ENCODE data around the gene GPR137C. TPM values are rescaled to one million over a fixed set of nuclear protein-coding genes. Genes with fewer than 3 reads are reported as not detected.

The GPR137C gene
- total and polyA plus RNA-seq, 4 donors = 0.13 to 1.7 (median 0.45) TPM

DNA sequence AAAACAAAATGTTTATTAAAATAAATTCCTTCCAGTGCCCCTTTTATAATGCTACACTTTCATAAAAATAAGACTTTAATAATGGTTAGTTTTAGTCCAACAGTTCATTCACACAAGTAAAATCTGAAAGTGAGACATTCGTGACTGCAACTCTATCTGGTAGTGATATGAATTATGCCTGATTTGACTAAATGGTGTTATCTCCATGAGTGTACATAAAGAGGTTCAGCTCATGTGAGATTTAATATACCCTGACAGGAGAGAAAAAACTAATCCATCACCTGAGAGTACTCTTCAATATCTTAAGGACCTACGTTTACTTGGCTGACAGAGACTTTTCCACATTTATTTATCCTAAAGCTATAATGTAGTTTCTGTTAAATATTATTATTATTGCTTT lies 108.7 kb downstream of the GPR137C start:
- DNase-seq (no peak), ATAC-seq (ENCODE audit: low FRiP score) (no peak)
- WGBS, 2 donors = 88 to 93% methylated on average over 2 of the region's 2 CpGs
- no peaks in the 10 kb centered on the region for H3K9me3 ChIP-seq (ENCODE audit: control insufficient read depth, low read length)
- H3K27ac ChIP-seq (ENCODE audit: low read depth in 1 of 2, low read length in 2 of 2) = no peak overlapping the region
- H3K36me3 ChIP-seq (ENCODE audit: control insufficient read depth in 1 of 2, insufficient read depth in 2 of 2, low read length in 1 of 2) = peaks cover 0 to 2% of the 10 kb centered on the region in 2 donors
- H3K27me3 ChIP-seq (ENCODE audit: control insufficient read depth in 1 of 2, insufficient read depth in 2 of 2, low read length in 1 of 2) = no peaks in the 10 kb centered on the region
- H3K4me1 ChIP-seq (ENCODE audit: control insufficient read depth in 1 of 2, insufficient read depth in 2 of 2, low read length in 2 of 2) = no peaks in the 10 kb centered on the region
- intact Hi-C loops (cut with DNase I) = no loop called here
- H3K4me3 ChIP-seq (ENCODE audit: low read length in 2 of 2) = no peak overlapping the region

DNA sequence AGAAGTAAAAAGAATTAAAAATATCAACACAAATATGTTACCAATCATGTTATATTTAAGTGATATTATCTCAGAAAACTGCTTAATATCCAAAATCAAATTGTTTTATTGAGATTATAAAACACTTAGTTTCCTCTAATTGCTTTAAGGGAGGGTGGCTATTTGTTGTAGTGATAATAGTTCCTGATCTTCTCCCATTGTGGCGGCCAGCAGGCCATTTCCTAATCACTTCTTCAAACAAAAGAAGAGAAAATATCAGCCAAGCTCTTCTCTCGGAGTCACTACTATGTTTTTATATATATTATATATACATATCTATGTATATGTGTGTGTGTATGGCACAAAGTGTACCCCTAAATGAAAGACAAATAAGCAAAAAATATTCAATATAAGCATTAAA lies 111.2 kb downstream of the GPR137C start:
- no peaks in the 10 kb centered on the region for H3K36me3 ChIP-seq (ENCODE audit: control insufficient read depth in 1 of 2, insufficient read depth in 2 of 2, low read length in 1 of 2)
- 88 to 89% methylated on average over 2 of the region's 2 CpGs for WGBS, 2 donors
- no peak overlapping the region for H3K4me3 ChIP-seq (ENCODE audit: low read length in 2 of 2)
- no peaks in the 10 kb centered on the region for H3K9me3 ChIP-seq (ENCODE audit: control insufficient read depth, low read length)
- H3K4me1 ChIP-seq (ENCODE audit: control insufficient read depth in 1 of 2, insufficient read depth in 2 of 2, low read length in 2 of 2) = no peaks in the 10 kb centered on the region
- intact Hi-C loops (cut with DNase I) = no loop called here
- H3K27ac ChIP-seq (ENCODE audit: low read depth in 1 of 2, low read length in 2 of 2) = no peak overlapping the region
- DNase-seq = no peak
- no peaks in the 10 kb centered on the region for H3K27me3 ChIP-seq (ENCODE audit: control insufficient read depth in 1 of 2, insufficient read depth in 2 of 2, low read length in 1 of 2)
- ATAC-seq (ENCODE audit: low FRiP score) = no peak

DNA sequence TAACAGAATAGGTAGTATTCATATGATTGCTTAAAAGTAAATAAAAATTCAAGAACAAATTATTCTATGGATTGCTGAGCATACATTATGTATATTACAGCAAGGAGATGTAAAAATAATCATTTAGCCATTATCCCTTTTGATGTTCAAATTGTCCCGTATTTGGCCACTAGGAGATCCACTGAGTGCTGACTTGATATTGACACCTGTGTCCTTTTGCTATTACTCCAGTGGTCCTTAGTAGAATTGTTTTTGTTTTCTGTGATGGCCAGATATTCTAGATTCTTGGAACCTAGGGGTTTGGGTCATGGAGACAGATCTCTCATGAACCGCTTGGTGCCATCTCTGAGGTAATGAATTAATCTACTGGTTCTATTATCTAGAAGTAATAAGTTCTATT lies 126.0 kb downstream of the GPR137C start:
- Histone ChIP-seq H3K4me1 (ENCODE audit: control insufficient read depth in 1 of 2, insufficient read depth in 2 of 2, low read length in 2 of 2) (no peaks in the 10 kb centered on the region), H3K27me3 (ENCODE audit: control insufficient read depth in 1 of 2, insufficient read depth in 2 of 2, low read length in 1 of 2) (no peaks in the 10 kb centered on the region), H3K36me3 (ENCODE audit: control insufficient read depth in 1 of 2, insufficient read depth in 2 of 2, low read length in 1 of 2) (peaks cover 3% of the 10 kb centered on the region in 2 donors), H3K4me3 (ENCODE audit: low read length in 2 of 2) (no peak overlapping the region), H3K27ac (ENCODE audit: low read depth in 1 of 2, low read length in 2 of 2) (no peak overlapping the region), H3K9me3 (ENCODE audit: control insufficient read depth, low read length) (no peaks in the 10 kb centered on the region)
- intact Hi-C loops (cut with DNase I) = no loop called here
- DNase-seq = no peak
- ATAC-seq (ENCODE audit: low FRiP score) = no peak
- 94 to 98% methylated on average over 2 of the region's 2 CpGs for WGBS, 2 donors

DNA sequence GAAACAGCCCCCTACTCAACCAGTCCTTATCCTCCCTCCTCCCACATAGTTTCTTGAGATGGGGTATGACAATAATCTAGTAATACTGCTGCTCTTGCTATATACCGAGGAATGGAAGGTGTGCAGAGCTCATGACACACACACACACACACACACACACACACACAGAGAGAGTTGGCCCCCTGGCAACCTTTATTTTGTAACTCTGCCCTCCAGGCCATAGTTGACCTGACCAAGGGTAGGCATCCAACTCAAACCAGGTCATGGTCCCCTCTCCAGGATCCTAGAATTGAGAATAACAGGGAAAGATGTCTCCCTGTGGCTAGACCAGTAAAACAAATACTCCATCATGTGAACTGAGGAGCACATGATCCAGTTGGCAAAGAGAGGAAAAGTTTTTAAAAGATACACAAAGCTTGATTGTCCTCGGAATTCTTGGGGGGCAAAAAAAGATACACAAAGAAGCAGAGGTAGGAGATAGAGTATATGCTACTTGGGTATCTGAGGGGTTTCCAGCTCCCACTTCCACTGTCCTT lies 131.4 kb downstream of the GPR137C start:
- H3K4me3 ChIP-seq (ENCODE audit: low read length in 2 of 2) = no peak overlapping the region
- intact Hi-C loops (cut with DNase I) = no loop called here
- H3K4me1 ChIP-seq (ENCODE audit: control insufficient read depth in 1 of 2, insufficient read depth in 2 of 2, low read length in 2 of 2) = no peaks in the 10 kb centered on the region
- H3K27ac ChIP-seq (ENCODE audit: low read depth in 1 of 2, low read length in 2 of 2) = no peak overlapping the region
- H3K27me3 ChIP-seq (ENCODE audit: control insufficient read depth in 1 of 2, insufficient read depth in 2 of 2, low read length in 1 of 2) = no peaks in the 10 kb centered on the region
- H3K36me3 ChIP-seq (ENCODE audit: control insufficient read depth in 1 of 2, insufficient read depth in 2 of 2, low read length in 1 of 2) = no peaks in the 10 kb centered on the region
- no peaks in the 10 kb centered on the region for H3K9me3 ChIP-seq (ENCODE audit: control insufficient read depth, low read length)
- ATAC-seq (ENCODE audit: low FRiP score) (no peak), DNase-seq (no peak)
- 80 to 85% methylated on average over 2 of the region's 2 CpGs for WGBS, 2 donors

DNA sequence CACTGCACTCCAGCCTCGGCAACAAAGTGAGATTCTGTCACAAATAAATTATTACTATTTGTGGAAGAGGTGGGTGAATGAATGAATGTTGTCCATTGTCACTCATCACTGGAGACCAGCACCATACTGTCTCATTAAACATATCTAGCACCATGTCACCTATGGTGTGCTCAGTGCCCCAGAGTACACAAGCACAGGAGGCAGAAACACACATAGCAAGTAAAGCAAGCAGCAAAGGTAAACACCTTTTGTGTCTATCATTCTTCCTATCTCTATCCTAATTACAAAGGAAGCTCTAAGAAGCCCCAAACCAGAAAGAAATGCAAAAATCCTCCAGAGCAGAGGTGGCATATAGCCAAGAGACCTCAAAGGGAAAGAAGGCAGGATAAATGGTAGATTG lies 133.5 kb downstream of the GPR137C start:
- Histone ChIP-seq H3K27ac (ENCODE audit: low read depth in 1 of 2, low read length in 2 of 2) (no peak overlapping the region), H3K9me3 (ENCODE audit: control insufficient read depth, low read length) (no peaks in the 10 kb centered on the region), H3K36me3 (ENCODE audit: control insufficient read depth in 1 of 2, insufficient read depth in 2 of 2, low read length in 1 of 2) (no peaks in the 10 kb centered on the region), H3K4me1 (ENCODE audit: control insufficient read depth in 1 of 2, insufficient read depth in 2 of 2, low read length in 2 of 2) (no peaks in the 10 kb centered on the region), H3K27me3 (ENCODE audit: control insufficient read depth in 1 of 2, insufficient read depth in 2 of 2, low read length in 1 of 2) (no peaks in the 10 kb centered on the region), H3K4me3 (ENCODE audit: low read length in 2 of 2) (no peak overlapping the region)
- WGBS, 2 donors = 92 to 100% methylated on average over 1 of the region's 1 CpG
- ATAC-seq (ENCODE audit: low FRiP score) (no peak), DNase-seq (no peak)
- intact Hi-C loops (cut with DNase I) = no loop called here

Other genes with a start within 250 kb of the GPR137C start
- gene PTGER2, start 238.5 kb upstream of the GPR137C start, total RNA-seq = 1 to 10 TPM; 4.3 to 5.1 TPM
- under 1 TPM; 0.38 to 0.82 TPM for gene PTGER2, start 238.5 kb upstream of the GPR137C start, polyA plus RNA-seq
- gene TXNDC16, start 331 bp upstream of the GPR137C start, total RNA-seq = 10 to 100 TPM; 10.2 to 10.7 TPM
- 1 to 10 TPM; 2.5 to 8.6 TPM for gene TXNDC16, start 331 bp upstream of the GPR137C start, polyA plus RNA-seq
- gene ERO1A, start 142.7 kb downstream of the GPR137C start, total RNA-seq = 10 to 100 TPM; 51.4 to 61.8 TPM
- gene ERO1A, start 142.7 kb downstream of the GPR137C start, polyA plus RNA-seq = 10 to 100 TPM in 1 of 2 donors, 1 to 10 TPM in 1; 7.5 to 10.6 TPM
- 10 to 100 TPM; 76.3 to 78.3 TPM for gene PSMC6, start 154.4 kb downstream of the GPR137C start, total RNA-seq
- gene PSMC6, start 154.4 kb downstream of the GPR137C start, polyA plus RNA-seq = 100 to 1,000 TPM in 1 of 2 donors, 10 to 100 TPM in 1; 87.9 to 107 TPM
- 10 to 100 TPM; 14.3 to 15.5 TPM for gene STYX, start 177.3 kb downstream of the GPR137C start, total RNA-seq
- 10 to 100 TPM in 1 of 2 donors, 1 to 10 TPM in 1; 5.3 to 12.8 TPM for gene STYX, start 177.3 kb downstream of the GPR137C start, polyA plus RNA-seq
- 10 to 100 TPM; 17.6 to 32.4 TPM for gene GNPNAT1, start 238.8 kb downstream of the GPR137C start, total RNA-seq
- gene GNPNAT1, start 238.8 kb downstream of the GPR137C start, polyA plus RNA-seq = 10 to 100 TPM in 1 of 2 donors, 1 to 10 TPM in 1; 9.8 to 16.3 TPM

All from aorta (tissue), 5 donors.